NCI-H69 (cell line): ENCODE measurements around the gene SLF1.

ENCODE experiments used
- DNase-seq: peaks from one replicate; lab custom pipeline; 2025; lab: John Stamatoyannopoulos, UW

SLF1 gene

DNA sequence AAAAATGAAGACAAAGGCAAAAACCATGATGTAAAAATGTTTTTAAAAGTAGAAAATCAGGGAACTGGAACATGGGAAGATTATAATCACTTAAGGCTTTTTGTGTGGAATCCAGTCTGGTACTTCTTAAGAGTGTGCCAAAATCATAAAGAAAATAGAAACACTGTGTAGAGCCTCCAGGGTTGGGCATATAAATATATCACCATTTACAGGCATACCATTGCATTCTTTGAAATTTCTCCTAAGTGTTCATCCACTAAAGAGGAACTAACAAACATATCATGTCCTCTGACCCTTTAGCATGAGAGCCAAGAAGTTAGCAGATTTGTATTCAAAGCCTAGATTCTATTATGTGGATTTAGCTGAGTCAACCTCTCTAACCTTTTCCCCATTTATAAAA, 93.3 kb downstream of the SLF1 start:
- no peak for DNase-seq

DNA sequence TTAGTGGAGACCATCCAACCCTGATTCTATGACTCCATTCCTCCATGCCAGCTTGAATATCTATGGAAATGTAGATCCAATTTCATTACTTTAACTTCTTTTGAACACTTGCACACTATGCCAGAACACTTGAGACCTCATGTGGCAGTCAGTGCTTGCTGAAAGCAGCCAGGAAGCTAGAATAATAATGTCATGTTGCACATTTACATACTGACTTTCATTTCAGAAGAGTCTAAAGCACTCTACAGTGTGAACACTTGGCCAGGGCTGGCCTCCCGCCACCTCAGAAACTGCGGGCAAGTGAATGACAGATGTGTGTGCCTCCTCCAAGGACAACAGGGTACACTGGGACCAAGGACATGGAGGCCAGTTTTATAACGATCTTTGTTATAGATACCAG, 97.3 kb downstream of the SLF1 start:
- DNase-seq = no peak

DNA sequence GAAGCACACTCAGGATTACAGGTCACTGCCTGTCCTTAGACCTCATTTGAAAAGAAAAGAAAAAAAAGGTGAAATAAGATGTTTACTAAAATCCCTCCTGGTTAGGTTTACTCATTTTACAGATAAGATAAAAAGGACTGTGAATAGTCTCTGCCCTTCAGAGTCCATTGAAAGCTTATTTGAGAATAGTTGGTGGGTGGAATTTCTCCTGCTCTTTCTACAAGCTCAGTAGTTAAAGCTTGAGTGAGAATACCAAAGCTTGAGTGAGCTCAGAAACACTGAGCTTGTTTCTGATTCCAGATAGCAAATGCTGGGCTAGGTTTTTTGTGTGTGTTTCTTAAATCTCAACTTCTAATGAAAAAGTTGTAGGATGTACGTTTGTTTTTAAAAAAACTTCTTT, 106.7 kb downstream of the SLF1 start:
- no peak for DNase-seq

DNA sequence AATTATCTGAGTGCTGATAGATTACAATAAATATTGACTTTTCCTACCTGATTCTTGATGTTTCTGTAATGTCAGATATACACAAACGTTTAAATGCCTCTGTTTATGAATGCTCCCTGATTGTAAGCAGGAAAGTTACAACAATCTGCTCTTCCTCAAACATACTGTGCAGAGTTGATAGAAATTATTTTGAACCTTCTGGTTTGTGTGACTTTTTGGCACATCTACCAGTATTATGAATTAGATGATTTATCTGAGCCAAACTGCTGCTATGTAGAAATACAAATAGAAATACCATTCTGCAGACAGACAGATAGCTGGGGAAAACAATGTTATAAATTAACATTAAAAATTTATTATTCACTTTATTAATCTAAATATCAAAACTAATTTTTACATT, 113.0 kb downstream of the SLF1 start:
- DNase-seq = no peak

DNA sequence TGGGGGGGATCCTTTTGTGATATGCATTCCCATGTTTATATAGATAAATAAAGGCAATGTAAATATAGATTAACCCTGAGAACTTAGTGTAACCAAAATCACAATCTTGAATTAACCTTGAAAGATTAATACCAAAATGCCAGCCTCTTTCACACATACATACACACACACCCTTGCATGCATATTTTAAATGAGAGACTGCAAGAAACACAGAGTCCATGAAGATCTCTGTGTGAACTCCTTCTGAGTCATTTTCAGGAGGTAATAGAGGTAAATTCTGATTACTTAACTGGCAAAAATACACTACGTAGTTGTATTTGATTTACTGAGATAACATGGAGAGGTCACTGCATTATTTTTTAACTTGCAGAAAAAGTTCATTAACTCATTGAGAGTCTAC, 118.0 kb downstream of the SLF1 start:
- no peak for DNase-seq

DNA sequence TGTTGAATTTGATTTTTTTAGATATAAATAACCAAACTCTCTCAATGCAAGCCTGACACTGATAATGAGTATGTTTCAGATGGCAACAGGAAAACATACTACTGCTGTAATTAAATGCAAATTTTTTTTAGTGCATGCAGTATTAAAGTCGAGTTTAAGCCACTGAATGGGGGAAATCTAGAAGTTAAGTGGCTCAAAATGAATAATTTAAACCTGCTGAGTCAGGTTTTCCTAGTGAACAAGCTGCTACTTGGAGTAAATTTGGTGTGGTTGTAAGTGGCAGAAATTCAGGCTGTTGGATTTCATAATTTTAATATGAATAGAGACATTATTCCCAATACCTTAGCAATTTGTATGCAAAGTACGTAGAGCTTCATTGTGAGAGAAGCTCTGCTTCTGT, 121.8 kb downstream of the SLF1 start:
- DNase-seq = no peak

DNA sequence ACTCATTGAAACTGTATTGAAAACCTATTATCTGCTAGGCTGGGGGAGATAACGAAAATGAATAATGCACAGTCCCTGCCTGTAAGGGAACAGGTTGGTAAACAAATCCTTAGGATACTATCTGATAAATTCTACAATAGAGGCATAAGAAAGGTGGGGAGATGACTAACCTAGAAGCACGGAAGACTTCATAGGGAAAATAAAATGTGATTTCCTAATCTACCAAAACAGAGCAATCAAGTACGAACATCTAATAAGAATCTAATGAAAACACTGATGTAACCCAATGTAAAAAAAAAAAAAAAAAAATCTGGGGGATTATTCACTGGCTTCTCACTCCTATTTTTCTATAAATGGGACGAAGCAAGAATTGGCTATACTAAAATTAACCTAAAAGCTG, 124.4 kb downstream of the SLF1 start:
- DNase-seq = no peak

DNA sequence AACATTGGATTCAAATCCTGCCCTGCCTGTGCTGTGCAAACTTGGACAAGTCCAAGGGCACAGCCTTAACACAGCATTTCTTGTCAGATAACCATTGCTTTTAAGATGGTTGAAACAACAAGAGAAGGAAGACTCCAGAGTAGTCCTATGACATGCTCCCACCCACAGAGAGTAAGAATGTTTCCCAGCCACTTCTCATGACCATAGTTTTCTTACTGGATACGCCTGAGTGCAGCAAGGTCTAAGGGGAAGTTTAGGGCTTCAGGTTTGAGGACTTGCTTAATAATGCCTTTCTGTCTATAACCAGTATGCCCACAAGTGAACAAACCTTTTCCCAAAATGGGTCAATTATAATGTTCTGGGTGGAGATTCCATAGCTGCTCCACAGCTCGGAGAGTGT, 126.4 kb downstream of the SLF1 start:
- DNase-seq = no peak

DNA sequence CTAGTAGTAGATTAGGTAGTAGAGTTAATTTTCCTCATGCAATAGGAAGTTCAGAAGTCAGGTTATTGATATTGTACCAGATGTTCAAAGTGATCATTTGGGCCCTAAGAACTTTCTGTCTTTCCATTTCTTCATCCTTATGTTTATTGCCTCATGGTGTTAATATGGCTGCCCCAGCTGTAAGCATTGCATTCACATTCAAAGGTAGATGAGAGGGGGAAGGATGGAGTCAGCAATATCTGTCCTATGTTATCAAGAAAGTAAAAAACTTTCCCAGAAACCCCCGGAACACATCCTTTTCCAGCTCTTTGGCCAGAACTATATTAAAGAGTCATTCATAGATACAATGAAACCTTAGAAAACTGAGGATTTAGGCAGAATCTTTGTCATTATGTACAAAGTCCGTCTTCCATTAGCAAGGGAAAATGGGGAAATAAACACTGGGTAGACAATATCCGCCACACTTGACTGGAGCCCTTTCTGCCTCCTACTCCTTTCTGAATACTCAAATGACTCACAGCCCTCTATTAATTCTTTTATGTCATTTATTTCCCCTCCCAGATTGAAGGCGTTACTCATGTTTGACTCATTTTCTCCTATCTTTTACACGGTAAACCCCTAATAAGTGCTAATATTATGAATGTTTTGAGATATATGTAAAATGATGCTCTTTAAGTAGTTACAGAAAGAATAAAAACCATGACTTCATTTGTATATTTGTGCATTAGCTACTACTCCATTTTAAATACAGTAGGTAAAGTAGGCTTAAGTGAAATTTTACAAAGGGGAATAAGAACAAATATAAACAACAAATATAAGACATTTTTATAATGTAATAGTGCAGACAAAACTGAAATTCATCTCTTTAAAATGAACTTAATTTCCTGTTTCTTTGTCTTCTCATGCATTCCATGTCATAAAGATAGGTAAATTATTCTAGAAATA, 127.6 kb downstream of the SLF1 start:
- DNase-seq = no peak

DNA sequence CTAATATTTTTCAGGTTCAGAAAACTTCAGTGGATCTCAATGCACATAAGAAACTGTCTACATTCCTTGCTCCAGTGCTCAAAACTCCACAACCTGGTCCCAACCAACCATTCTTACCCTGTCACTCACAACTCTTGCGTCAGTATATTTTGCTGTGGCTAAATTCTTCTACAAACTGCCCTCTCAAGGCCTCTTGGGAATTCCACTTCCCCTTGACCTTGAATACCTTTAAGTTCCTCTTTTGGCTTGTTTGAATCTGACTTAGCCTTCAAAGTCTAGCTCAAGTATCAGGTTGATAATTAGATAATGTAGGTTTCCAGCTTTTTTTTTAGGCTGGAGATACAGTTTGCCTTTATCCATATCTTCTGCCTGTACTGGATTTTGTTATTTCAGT, 128.3 kb downstream of the SLF1 start:
- no peak for DNase-seq
